Fibroblast of lung (primary cell): ENCODE measurements around the gene ZNF573.

ENCODE experiments used
- EZH2 ChIP-seq: IDR thresholded peaks from 2 replicates; pipeline ENCODE4 v1.5.1; 2012; ENCODE audit warnings: low read length, control low read depth, mild to moderate bottlenecking; ENCODE audit errors: missing control alignments
- TF ChIP-seq, protein P1 (sequence below), 2 donors: IDR thresholded peaks in 1 of 2; conservative IDR thresholded peaks in 1 of 2; 1 replicate in 1 of 2; 2 replicates in 1 of 2; pipeline ENCODE4 v1.5.1; 2011 to 2012; ENCODE audit warnings: low read length in 2 of 2, control low read depth in 1 of 2, inconsistent platforms in 1 of 2, low read depth in 1 of 2, mild to moderate bottlenecking in 1 of 2

DNA sequence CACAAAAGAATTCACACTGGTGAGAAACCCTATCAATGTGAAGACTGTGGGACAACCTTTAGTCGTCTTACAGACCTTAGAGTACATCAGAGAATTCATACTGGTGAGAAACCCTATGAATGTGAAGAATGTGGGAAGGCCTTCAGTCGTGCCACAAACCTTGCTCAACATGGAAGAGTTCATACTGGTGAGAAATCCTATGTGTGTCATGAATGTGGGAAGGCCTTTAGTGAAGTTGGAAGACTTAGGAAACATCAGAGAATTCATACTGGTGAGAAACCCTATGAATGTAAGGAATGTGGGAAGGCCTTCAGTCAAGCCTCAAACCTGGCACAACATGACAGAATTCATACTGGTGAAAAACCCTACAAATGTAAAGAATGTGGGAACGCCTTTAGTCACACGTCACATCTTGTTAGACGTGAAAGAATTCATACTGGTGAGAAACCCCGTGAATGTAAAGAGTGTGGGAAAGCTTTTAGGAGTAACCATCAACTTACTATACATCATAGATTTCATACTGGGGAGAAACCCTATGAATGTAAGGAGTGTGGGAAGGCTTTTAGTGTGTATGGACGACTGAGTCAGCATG lies 24.0 kb upstream of the ZNF573 start:
- TF ChIP-seq, protein P1, sequence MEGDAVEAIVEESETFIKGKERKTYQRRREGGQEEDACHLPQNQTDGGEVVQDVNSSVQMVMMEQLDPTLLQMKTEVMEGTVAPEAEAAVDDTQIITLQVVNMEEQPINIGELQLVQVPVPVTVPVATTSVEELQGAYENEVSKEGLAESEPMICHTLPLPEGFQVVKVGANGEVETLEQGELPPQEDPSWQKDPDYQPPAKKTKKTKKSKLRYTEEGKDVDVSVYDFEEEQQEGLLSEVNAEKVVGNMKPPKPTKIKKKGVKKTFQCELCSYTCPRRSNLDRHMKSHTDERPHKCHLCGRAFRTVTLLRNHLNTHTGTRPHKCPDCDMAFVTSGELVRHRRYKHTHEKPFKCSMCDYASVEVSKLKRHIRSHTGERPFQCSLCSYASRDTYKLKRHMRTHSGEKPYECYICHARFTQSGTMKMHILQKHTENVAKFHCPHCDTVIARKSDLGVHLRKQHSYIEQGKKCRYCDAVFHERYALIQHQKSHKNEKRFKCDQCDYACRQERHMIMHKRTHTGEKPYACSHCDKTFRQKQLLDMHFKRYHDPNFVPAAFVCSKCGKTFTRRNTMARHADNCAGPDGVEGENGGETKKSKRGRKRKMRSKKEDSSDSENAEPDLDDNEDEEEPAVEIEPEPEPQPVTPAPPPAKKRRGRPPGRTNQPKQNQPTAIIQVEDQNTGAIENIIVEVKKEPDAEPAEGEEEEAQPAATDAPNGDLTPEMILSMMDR (conservative IDR thresholded peaks at IDR 0.05 in 1 of 2, IDR thresholded peaks at IDR 0.05 in 1 of 2; ENCODE audit: low read depth in 1 of 2, low read length in 2 of 2): no peak
- TF ChIP-seq EZH2: no peak
